Parathyroid adenoma (tissue), 2 donors: ENCODE data around the gene GIPC1.

Experiments
- H2AFZ ChIP-seq: fragments of 300-600 bp; sonication (generic); one replicate; pipeline ENCODE4 v1.7.0; 2017; ENCODE audit warnings: antibody characterized with exemption, mild to moderate bottlenecking
- H3K27ac ChIP-seq: fragments of 300-600 bp; sonication (generic); one replicate; pipeline ENCODE4 v1.7.0; 2017
- H3K27me3 ChIP-seq: fragments of 300-600 bp; sonication (generic); one replicate; pipeline ENCODE4 v1.7.0; 2017; ENCODE audit warnings: low read length; ENCODE audit not compliant: control insufficient read depth, insufficient read depth
- H3K36me3 ChIP-seq: fragments of 300-600 bp; sonication (generic); one replicate; pipeline ENCODE4 v1.7.0; 2017; ENCODE audit warnings: low read length; ENCODE audit not compliant: control insufficient read depth, insufficient read depth
- H3K4me1 ChIP-seq: fragments of 300-600 bp; sonication (generic); one replicate; pipeline ENCODE4 v1.7.0; 2017; ENCODE audit warnings: control low read depth
- H3K4me2 ChIP-seq: fragments of 300-600 bp; sonication (generic); one replicate; pipeline ENCODE4 v1.7.0; 2017; ENCODE audit warnings: low read length
- H3K4me3 ChIP-seq: fragments of 300-600 bp; sonication (generic); one replicate; pipeline ENCODE4 v1.7.0; 2017; ENCODE audit warnings: low read depth, low read length
- H3K79me2 ChIP-seq: fragments of 300-600 bp; sonication (generic); one replicate; pipeline ENCODE4 v1.7.0; 2017; ENCODE audit warnings: control low read depth
- H3K9ac ChIP-seq: fragments of 300-600 bp; sonication (generic); one replicate; pipeline ENCODE4 v1.7.0; 2017; ENCODE audit warnings: mild to moderate bottlenecking
- H3K9me3 ChIP-seq: fragments of 300-600 bp; sonication (generic); one replicate; pipeline ENCODE4 v1.7.0; 2017; ENCODE audit warnings: low read length; ENCODE audit not compliant: control insufficient read depth
- CTCF ChIP-seq: fragments of 300-600 bp; sonication (generic); IDR thresholded peaks from one replicate; pipeline ENCODE4 v1.7.0; 2017; ENCODE audit warnings: antibody characterized with exemption, mild to moderate bottlenecking
- donor health status: primary hyperparathyroidism.

The GIPC1 gene

GRCh38 chr19:14517840-14518505, 22.0 kb upstream of the GIPC1 start, which contains the start of gene DNAJB1:
Gene DNAJB1, minus strand, starts transcription at chr19:14518397. Its CDS starts 48 bp downstream, at chr19:14518349.
- Histone ChIP-seq H3K27ac (peak within 1 kb of the TSS; percentile 97), H3K9ac (peak within 1 kb of the TSS; percentile 96), H2AFZ (peak within 1 kb of the TSS; percentile 83), H3K79me2 (peaks cover 14% of the 10 kb centered on the region), H3K27me3 (no peaks in the 10 kb centered on the region), H3K4me3 (peak within 1 kb of the TSS; percentile 86), H3K4me2 (peak within 1 kb of the TSS; percentile 86), H3K36me3 (no peaks in the 10 kb centered on the region), H3K4me1 (peaks cover 20% of the 10 kb centered on the region), H3K9me3 (no peaks in the 10 kb centered on the region)
- no peak for TF ChIP-seq CTCF

GRCh38 chr19:14517446-14517839, 21.5 kb upstream of the GIPC1 start:
- peak overlapping the region; percentile 68 for H3K9ac ChIP-seq
- no peaks in the 10 kb centered on the region for H3K36me3 ChIP-seq
- H3K4me1 ChIP-seq: peaks cover 20% of the 10 kb centered on the region
- no peaks in the 10 kb centered on the region for H3K27me3 ChIP-seq
- TF ChIP-seq CTCF: no peak
- H3K4me2 ChIP-seq: peak overlapping the region; percentile 86
- peak overlapping the region; percentile 86 for H3K4me3 ChIP-seq
- no peaks in the 10 kb centered on the region for H3K9me3 ChIP-seq
- H3K79me2 ChIP-seq: peaks cover 14% of the 10 kb centered on the region
- peak overlapping the region; percentile 97 for H3K27ac ChIP-seq
- H2AFZ ChIP-seq: peak overlapping the region; percentile 29

- peaks cover 20% of the 10 kb centered on the region for H3K4me1 ChIP-seq
Measured at GRCh38 chr19:14516746-14517438, 21.0 kb upstream of the GIPC1 start.

GRCh38 chr19:14516048-14516534, 20.2 kb upstream of the GIPC1 start:
- Histone ChIP-seq H3K4me3 (peak overlapping the region; percentile 86), H3K4me2 (peak overlapping the region; percentile 86), H3K9me3 (no peaks in the 10 kb centered on the region), H2AFZ (no peak overlapping the region), H3K36me3 (no peaks in the 10 kb centered on the region), H3K9ac (no peak overlapping the region), H3K4me1 (peaks cover 20% of the 10 kb centered on the region), H3K79me2 (peaks cover 14% of the 10 kb centered on the region), H3K27me3 (no peaks in the 10 kb centered on the region), H3K27ac (peak overlapping the region; percentile 97)
- TF ChIP-seq CTCF: peak; percentile 37

More at GRCh38 chr19:14516746-14517438, 21.0 kb upstream of the GIPC1 start:
- no peaks in the 10 kb centered on the region for H3K27me3 ChIP-seq
- H3K9ac ChIP-seq: peak overlapping the region; percentile 68
- no peaks in the 10 kb centered on the region for H3K9me3 ChIP-seq
- peak overlapping the region; percentile 86 for H3K4me2 ChIP-seq
- TF ChIP-seq CTCF: no peak
- H3K27ac ChIP-seq: peak overlapping the region; percentile 97
- H2AFZ ChIP-seq: no peak overlapping the region
- peak overlapping the region; percentile 86 for H3K4me3 ChIP-seq
- peaks cover 14% of the 10 kb centered on the region for H3K79me2 ChIP-seq
- H3K36me3 ChIP-seq: no peaks in the 10 kb centered on the region
